ENCODE measurements around the gene TRMT11.
"Not testable (repeated sequence)": the region's sequence is repeated elsewhere in the genome, so short reads cannot be mapped to it uniquely, and the experiment has no call there.

The TRMT11 gene

GRCh38 chr6:126048635-126049034 is 62.3 kb downstream of the TRMT11 start:
- no peak for DNase-seq

GRCh38 chr6:126050795-126051194 is 64.5 kb downstream of the TRMT11 start:
- no peak for DNase-seq

GRCh38 chr6:126051791-126052190 is 65.5 kb downstream of the TRMT11 start:
- no peak for DNase-seq

- DNase-seq = no peak
These were observed 66.1 kb downstream of the TRMT11 start for GRCh38 chr6:126052485-126052884.

GRCh38 chr6:126054258-126054702 is 67.9 kb downstream of the TRMT11 start:
- DNase-seq = no peak

GRCh38 chr6:126054802-126055201 is 68.5 kb downstream of the TRMT11 start:
- DNase-seq = no peak

- no peak for DNase-seq
These were observed 69.1 kb downstream of the TRMT11 start for GRCh38 chr6:126055449-126055848.

- DNase-seq = no peak
These were observed 70.1 kb downstream of the TRMT11 start for GRCh38 chr6:126056355-126057004.

GRCh38 chr6:126058085-126058484 is 71.7 kb downstream of the TRMT11 start:
- not testable (repeated sequence) for DNase-seq

- no peak for DNase-seq
These were observed 74.1 kb downstream of the TRMT11 start for GRCh38 chr6:126060400-126060799.

GRCh38 chr6:126063512-126064146 is 77.3 kb downstream of the TRMT11 start:
- no peak for DNase-seq

- no peak for DNase-seq
These were observed 78.0 kb downstream of the TRMT11 start for GRCh38 chr6:126064257-126064747.

- DNase-seq = no peak
These were observed 78.5 kb downstream of the TRMT11 start for GRCh38 chr6:126064748-126065401.

- no peak for DNase-seq
These were observed 80.0 kb downstream of the TRMT11 start for GRCh38 chr6:126066053-126067048.

GRCh38 chr6:126067073-126067472 is 80.7 kb downstream of the TRMT11 start:
- no peak for DNase-seq

- DNase-seq = no peak
These were observed 83.1 kb downstream of the TRMT11 start for GRCh38 chr6:126069449-126069848.

GRCh38 chr6:126071000-126071647 is 84.8 kb downstream of the TRMT11 start:
- DNase-seq = no peak

GRCh38 chr6:126072172-126072571 is 85.8 kb downstream of the TRMT11 start:
- no peak for DNase-seq

GRCh38 chr6:126072834-126073233 is 86.5 kb downstream of the TRMT11 start:
- no peak for DNase-seq

- DNase-seq = no peak
These were observed 89.2 kb downstream of the TRMT11 start for GRCh38 chr6:126075335-126076071.

- DNase-seq = no peak
These were observed 90.8 kb downstream of the TRMT11 start for GRCh38 chr6:126076992-126077664.
